Measurements from ENCODE around the gene PRPF19.
A peak's percentile ranks its signal among the peaks of the same experiment; 100 is the strongest.

Gene PRPF19

GRCh38 chr11:60870733-60871377 is 35.5 kb downstream of the PRPF19 start:
- Mint-ChIP-seq H3K36me3 (no peaks in the 10 kb centered on the region), H3K4me3 (no peak overlapping the region), H3K27ac (no peak overlapping the region), H3K27me3 (no peaks in the 10 kb centered on the region), H3K9me3 (ENCODE audit: low read depth) (no peaks in the 10 kb centered on the region), H3K4me1 (ENCODE audit: low read depth) (peaks cover 50% of the 10 kb centered on the region)

GRCh38 chr11:60870276-60870675 is 36.1 kb downstream of the PRPF19 start:
- Mint-ChIP-seq H3K9me3 (ENCODE audit: low read depth) (no peaks in the 10 kb centered on the region), H3K36me3 (no peaks in the 10 kb centered on the region), H3K4me3 (no peak overlapping the region), H3K27me3 (no peaks in the 10 kb centered on the region), H3K27ac (no peak overlapping the region), H3K4me1 (ENCODE audit: low read depth) (peaks cover 51% of the 10 kb centered on the region)

GRCh38 chr11:60869451-60869825 is 36.9 kb downstream of the PRPF19 start:
- Mint-ChIP-seq H3K9me3 (ENCODE audit: low read depth) (no peaks in the 10 kb centered on the region), H3K36me3 (no peaks in the 10 kb centered on the region)

GRCh38 chr11:60868682-60869450 is 37.5 kb downstream of the PRPF19 start:
- Mint-ChIP-seq H3K9me3 (ENCODE audit: low read depth) (no peaks in the 10 kb centered on the region), H3K4me3 (no peak overlapping the region), H3K27me3 (no peaks in the 10 kb centered on the region), H3K27ac (no peak overlapping the region), H3K4me1 (ENCODE audit: low read depth) (peaks cover 53% of the 10 kb centered on the region), H3K36me3 (no peaks in the 10 kb centered on the region)

More at GRCh38 chr11:60869451-60869825, 36.9 kb downstream of the PRPF19 start:
- Mint-ChIP-seq H3K27me3 (no peaks in the 10 kb centered on the region), H3K27ac (no peak overlapping the region), H3K4me3 (no peak overlapping the region), H3K4me1 (ENCODE audit: low read depth) (peaks cover 53% of the 10 kb centered on the region)

- Mint-ChIP-seq H3K36me3 (no peaks in the 10 kb centered on the region), H3K9me3 (ENCODE audit: low read depth) (no peaks in the 10 kb centered on the region), H3K27ac (no peak overlapping the region), H3K4me3 (no peak overlapping the region), H3K4me1 (ENCODE audit: low read depth) (peaks cover 50% of the 10 kb centered on the region), H3K27me3 (no peaks in the 10 kb centered on the region)
Measured at GRCh38 chr11:60867871-60868681, 38.3 kb downstream of the PRPF19 start.

- no peak within 1 kb of the TSS for H3K4me3 Mint-ChIP-seq
- no peak within 1 kb of the TSS for H3K27ac Mint-ChIP-seq
- no peaks in the 10 kb centered on the region for H3K36me3 Mint-ChIP-seq
- no peaks in the 10 kb centered on the region for H3K9me3 Mint-ChIP-seq (ENCODE audit: low read depth)
- H3K4me1 Mint-ChIP-seq (ENCODE audit: low read depth): peaks cover 42% of the 10 kb centered on the region
- no peaks in the 10 kb centered on the region for H3K27me3 Mint-ChIP-seq
Measured at GRCh38 chr11:60866911-60867870, 39.2 kb downstream of the PRPF19 start, which contains the start of gene ZP1. Gene ZP1 (plus strand): TSS chr11:60867542. CDS start chr11:60867562, 20 bp downstream.

GRCh38 chr11:60864856-60865513 is 41.4 kb downstream of the PRPF19 start:
- peaks cover 25% of the 10 kb centered on the region for H3K4me1 Mint-ChIP-seq (ENCODE audit: low read depth)

GRCh38 chr11:60863550-60864521 is 42.5 kb downstream of the PRPF19 start:
- Mint-ChIP-seq H3K27me3 (no peaks in the 10 kb centered on the region), H3K27ac (peak overlapping the region; percentile 1), H3K9me3 (ENCODE audit: low read depth) (no peaks in the 10 kb centered on the region), H3K4me3 (no peak overlapping the region), H3K36me3 (no peaks in the 10 kb centered on the region), H3K4me1 (ENCODE audit: low read depth) (peaks cover 24% of the 10 kb centered on the region)

More at GRCh38 chr11:60864856-60865513, 41.4 kb downstream of the PRPF19 start:
- no peaks in the 10 kb centered on the region for H3K9me3 Mint-ChIP-seq (ENCODE audit: low read depth)
- H3K4me3 Mint-ChIP-seq: no peak overlapping the region
- no peaks in the 10 kb centered on the region for H3K36me3 Mint-ChIP-seq
- no peak overlapping the region for H3K27ac Mint-ChIP-seq
- no peaks in the 10 kb centered on the region for H3K27me3 Mint-ChIP-seq

GRCh38 chr11:60862171-60862570 is 44.2 kb downstream of the PRPF19 start:
- no peak overlapping the region for H3K4me3 Mint-ChIP-seq
- no peaks in the 10 kb centered on the region for H3K27me3 Mint-ChIP-seq
- H3K27ac Mint-ChIP-seq: no peak overlapping the region
- H3K9me3 Mint-ChIP-seq (ENCODE audit: low read depth): no peaks in the 10 kb centered on the region
- H3K4me1 Mint-ChIP-seq (ENCODE audit: low read depth): peaks cover 32% of the 10 kb centered on the region
- H3K36me3 Mint-ChIP-seq: no peaks in the 10 kb centered on the region

GRCh38 chr11:60860943-60861342 is 45.4 kb downstream of the PRPF19 start:
- H3K9me3 Mint-ChIP-seq (ENCODE audit: low read depth): no peaks in the 10 kb centered on the region
- no peaks in the 10 kb centered on the region for H3K27me3 Mint-ChIP-seq
- no peak overlapping the region for H3K27ac Mint-ChIP-seq
- peaks cover 38% of the 10 kb centered on the region for H3K4me1 Mint-ChIP-seq (ENCODE audit: low read depth)
- no peak overlapping the region for H3K4me3 Mint-ChIP-seq
- H3K36me3 Mint-ChIP-seq: no peaks in the 10 kb centered on the region

- no peaks in the 10 kb centered on the region for H3K36me3 Mint-ChIP-seq
- peaks cover 45% of the 10 kb centered on the region for H3K4me1 Mint-ChIP-seq (ENCODE audit: low read depth)
- H3K9me3 Mint-ChIP-seq (ENCODE audit: low read depth): no peaks in the 10 kb centered on the region
- H3K27ac Mint-ChIP-seq: peak overlapping the region; percentile 82
- H3K27me3 Mint-ChIP-seq: no peaks in the 10 kb centered on the region
- H3K4me3 Mint-ChIP-seq: no peak overlapping the region
Measured at GRCh38 chr11:60859616-60860250, 46.7 kb downstream of the PRPF19 start.

GRCh38 chr11:60858731-60859464 is 47.5 kb downstream of the PRPF19 start:
- H3K4me3 Mint-ChIP-seq: peak overlapping the region; percentile 65
- H3K4me1 Mint-ChIP-seq (ENCODE audit: low read depth): peaks cover 46% of the 10 kb centered on the region
- no peaks in the 10 kb centered on the region for H3K27me3 Mint-ChIP-seq
- H3K9me3 Mint-ChIP-seq (ENCODE audit: low read depth): no peaks in the 10 kb centered on the region
- H3K27ac Mint-ChIP-seq: peak overlapping the region; percentile 82
- H3K36me3 Mint-ChIP-seq: peaks cover 2% of the 10 kb centered on the region
